ENCODE results near the gene DGKB.

DNA sequence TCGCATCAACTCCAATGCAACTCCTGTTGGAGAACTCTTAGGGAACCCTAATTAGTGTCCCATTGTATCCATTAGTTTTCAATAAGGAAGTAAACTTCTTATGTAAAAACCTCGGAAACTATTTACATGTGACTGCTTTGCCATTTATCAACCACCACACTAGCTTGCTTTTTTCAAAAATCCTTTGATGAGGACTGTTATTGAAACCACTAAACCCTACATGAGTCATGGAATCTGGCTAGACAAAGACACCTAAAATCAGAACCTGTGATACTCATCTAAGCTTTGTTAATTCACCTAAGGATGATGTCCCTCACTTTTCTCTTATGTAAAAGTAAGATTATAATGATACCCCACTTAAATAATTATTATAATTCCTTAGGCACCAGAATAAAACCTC lies 499.0 kb downstream of the DGKB start:
- TF ChIP-seq, protein P1, sequence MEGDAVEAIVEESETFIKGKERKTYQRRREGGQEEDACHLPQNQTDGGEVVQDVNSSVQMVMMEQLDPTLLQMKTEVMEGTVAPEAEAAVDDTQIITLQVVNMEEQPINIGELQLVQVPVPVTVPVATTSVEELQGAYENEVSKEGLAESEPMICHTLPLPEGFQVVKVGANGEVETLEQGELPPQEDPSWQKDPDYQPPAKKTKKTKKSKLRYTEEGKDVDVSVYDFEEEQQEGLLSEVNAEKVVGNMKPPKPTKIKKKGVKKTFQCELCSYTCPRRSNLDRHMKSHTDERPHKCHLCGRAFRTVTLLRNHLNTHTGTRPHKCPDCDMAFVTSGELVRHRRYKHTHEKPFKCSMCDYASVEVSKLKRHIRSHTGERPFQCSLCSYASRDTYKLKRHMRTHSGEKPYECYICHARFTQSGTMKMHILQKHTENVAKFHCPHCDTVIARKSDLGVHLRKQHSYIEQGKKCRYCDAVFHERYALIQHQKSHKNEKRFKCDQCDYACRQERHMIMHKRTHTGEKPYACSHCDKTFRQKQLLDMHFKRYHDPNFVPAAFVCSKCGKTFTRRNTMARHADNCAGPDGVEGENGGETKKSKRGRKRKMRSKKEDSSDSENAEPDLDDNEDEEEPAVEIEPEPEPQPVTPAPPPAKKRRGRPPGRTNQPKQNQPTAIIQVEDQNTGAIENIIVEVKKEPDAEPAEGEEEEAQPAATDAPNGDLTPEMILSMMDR (optimal IDR thresholded peaks at IDR 0.05 in 1 of 3, IDR thresholded peaks at IDR 0.05 in 1 of 3, conservative IDR thresholded peaks at IDR 0.05 in 1 of 3; ENCODE audit: extremely low read depth in 1 of 3, insufficient read depth in 2 of 3, low read length in 3 of 3): no peak
- no peak for TF ChIP-seq EZH2 (IDR thresholded peaks at IDR 0.05; ENCODE audit: low read length)

Data from keratinocyte (primary cell).